IPS DF 4.7 (cell line): Measurements from ENCODE around the gene CTAG1A.
"Not testable (repeated sequence)": the region's sequence is repeated elsewhere in the genome, so short reads cannot be mapped to it uniquely, and the experiment has no call there.

Experiments used
- DNase-seq: peaks from one replicate; pipeline ENCODE4 v3.0.0-alpha.2; 2013; ENCODE audit warnings: low spot score; ENCODE audit errors: extremely low read depth

The CTAG1A gene

GRCh38 chrX:154570361-154570760 lies 14.6 kb upstream of the CTAG1A start:
- DNase-seq: not testable (repeated sequence)

GRCh38 chrX:154573061-154573460 lies 11.9 kb upstream of the CTAG1A start:
- not testable (repeated sequence) for DNase-seq

GRCh38 chrX:154575076-154575475 lies 9.9 kb upstream of the CTAG1A start:
- not testable (repeated sequence) for DNase-seq

GRCh38 chrX:154582994-154583393 lies 1.9 kb upstream of the CTAG1A start:
- DNase-seq: not testable (repeated sequence)

GRCh38 chrX:154590415-154590814 lies 5.5 kb downstream of the CTAG1A start:
- DNase-seq: not testable (repeated sequence)

GRCh38 chrX:154592505-154592904 lies 7.6 kb downstream of the CTAG1A start:
- no peak for DNase-seq

- DNase-seq: no peak
Observed at GRCh38 chrX:154593201-154593600, 8.3 kb downstream of the CTAG1A start.

GRCh38 chrX:154594491-154594890 lies 9.6 kb downstream of the CTAG1A start:
- DNase-seq: no peak

- no peak for DNase-seq
Observed at GRCh38 chrX:154595559-154596249, 10.8 kb downstream of the CTAG1A start.

GRCh38 chrX:154596290-154596929 lies 11.5 kb downstream of the CTAG1A start:
- peak; percentile 74 for DNase-seq

- no peak for DNase-seq
Observed at GRCh38 chrX:154597221-154597620, 12.3 kb downstream of the CTAG1A start.

GRCh38 chrX:154598656-154599055 lies 13.7 kb downstream of the CTAG1A start:
- no peak for DNase-seq

GRCh38 chrX:154599531-154599930 lies 14.6 kb downstream of the CTAG1A start:
- no peak for DNase-seq

- DNase-seq: no peak
Observed at GRCh38 chrX:154600759-154601374, 15.9 kb downstream of the CTAG1A start.

- no peak for DNase-seq
Observed at GRCh38 chrX:154602226-154602625, 17.3 kb downstream of the CTAG1A start.

- DNase-seq: no peak
Observed at GRCh38 chrX:154602766-154603437, 18.0 kb downstream of the CTAG1A start.

GRCh38 chrX:154603438-154604430 lies 18.8 kb downstream of the CTAG1A start:
- no peak for DNase-seq

GRCh38 chrX:154605566-154605965 lies 20.6 kb downstream of the CTAG1A start:
- DNase-seq: no peak

- DNase-seq: no peak
Observed at GRCh38 chrX:154607370-154607769, 22.4 kb downstream of the CTAG1A start.

- not testable (repeated sequence) for DNase-seq
Observed at GRCh38 chrX:154607976-154608375, 23.0 kb downstream of the CTAG1A start.

- not testable (repeated sequence) for DNase-seq
Observed at GRCh38 chrX:154608823-154609222, 23.9 kb downstream of the CTAG1A start.
